Fibroblast of lung (primary cell): ENCODE measurements around the gene SLAMF9.

ENCODE experiments used
- EZH2 ChIP-seq: IDR thresholded peaks from 2 replicates; pipeline ENCODE4 v1.5.1; 2012; ENCODE audit warnings: low read length, control low read depth, mild to moderate bottlenecking; ENCODE audit errors: missing control alignments
- TF ChIP-seq, protein P1 (sequence below), 2 donors: IDR thresholded peaks in 1 of 2; conservative IDR thresholded peaks in 1 of 2; 1 replicate in 1 of 2; 2 replicates in 1 of 2; pipeline ENCODE4 v1.5.1; 2011 to 2012; ENCODE audit warnings: low read length in 2 of 2, control low read depth in 1 of 2, inconsistent platforms in 1 of 2, low read depth in 1 of 2, mild to moderate bottlenecking in 1 of 2

DNA sequence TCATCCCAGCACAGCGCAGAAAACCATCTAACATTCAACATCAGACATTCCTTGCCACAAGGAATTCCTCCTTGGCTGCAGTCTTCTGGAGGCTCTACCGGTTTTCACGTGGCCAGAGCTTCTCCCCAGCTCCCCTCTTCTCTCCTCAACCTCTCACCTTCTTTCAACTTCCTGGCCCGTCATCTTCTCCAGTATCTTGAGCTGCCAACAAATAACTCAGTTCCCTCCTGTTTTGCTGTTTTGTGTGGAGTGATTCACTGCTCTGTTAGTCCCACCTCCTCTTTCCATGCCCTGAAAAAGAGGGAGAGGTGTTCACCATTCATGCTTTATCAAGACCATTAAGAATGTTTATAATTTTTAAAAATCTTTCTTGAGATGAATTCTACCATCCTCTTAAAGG lies 45.2 kb upstream of the SLAMF9 start:
- TF ChIP-seq, protein P1, sequence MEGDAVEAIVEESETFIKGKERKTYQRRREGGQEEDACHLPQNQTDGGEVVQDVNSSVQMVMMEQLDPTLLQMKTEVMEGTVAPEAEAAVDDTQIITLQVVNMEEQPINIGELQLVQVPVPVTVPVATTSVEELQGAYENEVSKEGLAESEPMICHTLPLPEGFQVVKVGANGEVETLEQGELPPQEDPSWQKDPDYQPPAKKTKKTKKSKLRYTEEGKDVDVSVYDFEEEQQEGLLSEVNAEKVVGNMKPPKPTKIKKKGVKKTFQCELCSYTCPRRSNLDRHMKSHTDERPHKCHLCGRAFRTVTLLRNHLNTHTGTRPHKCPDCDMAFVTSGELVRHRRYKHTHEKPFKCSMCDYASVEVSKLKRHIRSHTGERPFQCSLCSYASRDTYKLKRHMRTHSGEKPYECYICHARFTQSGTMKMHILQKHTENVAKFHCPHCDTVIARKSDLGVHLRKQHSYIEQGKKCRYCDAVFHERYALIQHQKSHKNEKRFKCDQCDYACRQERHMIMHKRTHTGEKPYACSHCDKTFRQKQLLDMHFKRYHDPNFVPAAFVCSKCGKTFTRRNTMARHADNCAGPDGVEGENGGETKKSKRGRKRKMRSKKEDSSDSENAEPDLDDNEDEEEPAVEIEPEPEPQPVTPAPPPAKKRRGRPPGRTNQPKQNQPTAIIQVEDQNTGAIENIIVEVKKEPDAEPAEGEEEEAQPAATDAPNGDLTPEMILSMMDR (conservative IDR thresholded peaks at IDR 0.05 in 1 of 2, IDR thresholded peaks at IDR 0.05 in 1 of 2; ENCODE audit: low read depth in 1 of 2, low read length in 2 of 2): no peak
- TF ChIP-seq EZH2: no peak
